ENCODE results near the gene GTPBP2. TPM values are rescaled to one million over a fixed set of nuclear protein-coding genes. Genes with fewer than 3 reads are reported as not detected.

GTPBP2 gene
- total RNA-seq, 1 donor from 2014 or later: 96.5 TPM

- Histone ChIP-seq H3K4me3 (ENCODE audit: low read depth, low read length) (no peak overlapping the region), H3K36me3 (ENCODE audit: control insufficient read depth, insufficient read depth, low read length) (peaks cover 4% of the 10 kb centered on the region), H3K27me3 (ENCODE audit: control insufficient read depth, insufficient read depth, low read length) (no peaks in the 10 kb centered on the region)
- DNase-seq (ENCODE audit: low read depth): no peak
- no peak for TF ChIP-seq CTCF (IDR thresholded peaks at IDR 0.05; ENCODE audit: insufficient read depth, low read length, poor library complexity, severe bottlenecking)
Measured at GRCh38 chr6:43669922-43670622, 41.0 kb upstream of the GTPBP2 start.

- no peaks in the 10 kb centered on the region for H3K27me3 ChIP-seq (ENCODE audit: control insufficient read depth, insufficient read depth, low read length)
- DNase-seq (ENCODE audit: low read depth): peak; percentile 34
- no peak for TF ChIP-seq CTCF (IDR thresholded peaks at IDR 0.05; ENCODE audit: insufficient read depth, low read length, poor library complexity, severe bottlenecking)
Measured at GRCh38 chr6:43669050-43669921, 40.2 kb upstream of the GTPBP2 start.

GRCh38 chr6:43668151-43669028 lies 39.3 kb upstream of the GTPBP2 start:
- TF ChIP-seq CTCF (IDR thresholded peaks at IDR 0.05; ENCODE audit: insufficient read depth, low read length, poor library complexity, severe bottlenecking): peak; percentile 84
- H3K36me3 ChIP-seq (ENCODE audit: control insufficient read depth, insufficient read depth, low read length): peaks cover 4% of the 10 kb centered on the region
- H3K4me3 ChIP-seq (ENCODE audit: low read depth, low read length): no peak overlapping the region
- DNase-seq (ENCODE audit: low read depth): peak; percentile 54
- H3K27me3 ChIP-seq (ENCODE audit: control insufficient read depth, insufficient read depth, low read length): no peaks in the 10 kb centered on the region

More at GRCh38 chr6:43669050-43669921, 40.2 kb upstream of the GTPBP2 start:
- Histone ChIP-seq H3K4me3 (ENCODE audit: low read depth, low read length) (no peak overlapping the region), H3K36me3 (ENCODE audit: control insufficient read depth, insufficient read depth, low read length) (peaks cover 4% of the 10 kb centered on the region)

GRCh38 chr6:43667245-43668150 lies 38.4 kb upstream of the GTPBP2 start:
- no peak overlapping the region for H3K4me3 ChIP-seq (ENCODE audit: low read depth, low read length)
- H3K36me3 ChIP-seq (ENCODE audit: control insufficient read depth, insufficient read depth, low read length): peaks cover 4% of the 10 kb centered on the region
- peak; percentile 95 for TF ChIP-seq CTCF (IDR thresholded peaks at IDR 0.05; ENCODE audit: insufficient read depth, low read length, poor library complexity, severe bottlenecking)
- no peak for DNase-seq (ENCODE audit: low read depth)
- H3K27me3 ChIP-seq (ENCODE audit: control insufficient read depth, insufficient read depth, low read length): no peaks in the 10 kb centered on the region
